ENCODE results near the gene DYNLT2B. TPM values are rescaled to one million over a fixed set of nuclear protein-coding genes. Genes with fewer than 3 reads are reported as not detected.

Gene DYNLT2B
- total RNA-seq, 1 donor from 2014 or later = 28.2 TPM

GRCh38 chr3:196284396-196284795 lies 33.6 kb downstream of the DYNLT2B start:
- TF ChIP-seq, protein P1, sequence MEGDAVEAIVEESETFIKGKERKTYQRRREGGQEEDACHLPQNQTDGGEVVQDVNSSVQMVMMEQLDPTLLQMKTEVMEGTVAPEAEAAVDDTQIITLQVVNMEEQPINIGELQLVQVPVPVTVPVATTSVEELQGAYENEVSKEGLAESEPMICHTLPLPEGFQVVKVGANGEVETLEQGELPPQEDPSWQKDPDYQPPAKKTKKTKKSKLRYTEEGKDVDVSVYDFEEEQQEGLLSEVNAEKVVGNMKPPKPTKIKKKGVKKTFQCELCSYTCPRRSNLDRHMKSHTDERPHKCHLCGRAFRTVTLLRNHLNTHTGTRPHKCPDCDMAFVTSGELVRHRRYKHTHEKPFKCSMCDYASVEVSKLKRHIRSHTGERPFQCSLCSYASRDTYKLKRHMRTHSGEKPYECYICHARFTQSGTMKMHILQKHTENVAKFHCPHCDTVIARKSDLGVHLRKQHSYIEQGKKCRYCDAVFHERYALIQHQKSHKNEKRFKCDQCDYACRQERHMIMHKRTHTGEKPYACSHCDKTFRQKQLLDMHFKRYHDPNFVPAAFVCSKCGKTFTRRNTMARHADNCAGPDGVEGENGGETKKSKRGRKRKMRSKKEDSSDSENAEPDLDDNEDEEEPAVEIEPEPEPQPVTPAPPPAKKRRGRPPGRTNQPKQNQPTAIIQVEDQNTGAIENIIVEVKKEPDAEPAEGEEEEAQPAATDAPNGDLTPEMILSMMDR (IDR thresholded peaks at IDR 0.05; ENCODE audit: insufficient read depth, low read length, poor library complexity, severe bottlenecking) = no peak

DNA sequence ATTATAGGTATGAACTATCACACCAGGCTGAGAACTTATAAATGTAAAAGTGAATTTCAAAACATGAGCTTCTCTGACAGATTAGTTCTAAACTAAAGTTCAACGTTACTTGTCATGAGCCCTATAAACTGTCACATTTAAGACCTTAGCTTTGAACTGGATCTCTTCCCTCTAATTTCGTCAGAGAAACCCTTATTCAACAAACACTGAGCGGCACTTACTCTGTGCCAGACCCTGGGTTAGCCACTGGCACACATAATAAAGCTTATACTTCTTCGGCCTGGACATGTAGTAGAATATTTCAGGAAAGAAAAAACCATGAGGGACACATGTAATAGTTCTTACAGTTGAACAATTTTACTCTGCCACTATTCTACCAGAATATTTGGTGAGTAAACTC lies 36.1 kb downstream of the DYNLT2B start:
- DNase-seq (ENCODE audit: low read depth) = no peak
- TF ChIP-seq, protein P1 (IDR thresholded peaks at IDR 0.05; ENCODE audit: insufficient read depth, low read length, poor library complexity, severe bottlenecking) = no peak

More at GRCh38 chr3:196284396-196284795, 33.6 kb downstream of the DYNLT2B start:
- DNase-seq (ENCODE audit: low read depth) = no peak
- Histone ChIP-seq H3K4me3 (ENCODE audit: low read depth, low read length) (no peak overlapping the region), H3K36me3 (ENCODE audit: control insufficient read depth, insufficient read depth, low read length) (no peaks in the 10 kb centered on the region), H3K27me3 (ENCODE audit: control insufficient read depth, insufficient read depth, low read length) (no peaks in the 10 kb centered on the region)

GRCh38 chr3:196280689-196281440 lies 37.2 kb downstream of the DYNLT2B start:
- no peak overlapping the region for H3K4me3 ChIP-seq (ENCODE audit: low read depth, low read length)
- no peak for DNase-seq (ENCODE audit: low read depth)
- no peaks in the 10 kb centered on the region for H3K36me3 ChIP-seq (ENCODE audit: control insufficient read depth, insufficient read depth, low read length)
- H3K27me3 ChIP-seq (ENCODE audit: control insufficient read depth, insufficient read depth, low read length) = no peaks in the 10 kb centered on the region
- TF ChIP-seq, protein P1 (IDR thresholded peaks at IDR 0.05; ENCODE audit: insufficient read depth, low read length, poor library complexity, severe bottlenecking) = no peak

More for the DNA sequence above, 36.1 kb downstream of the DYNLT2B start:
- H3K27me3 ChIP-seq (ENCODE audit: control insufficient read depth, insufficient read depth, low read length) = no peaks in the 10 kb centered on the region
- H3K4me3 ChIP-seq (ENCODE audit: low read depth, low read length) = no peak overlapping the region
- H3K36me3 ChIP-seq (ENCODE audit: control insufficient read depth, insufficient read depth, low read length) = no peaks in the 10 kb centered on the region

- H3K36me3 ChIP-seq (ENCODE audit: control insufficient read depth, insufficient read depth, low read length) = no peaks in the 10 kb centered on the region
- DNase-seq (ENCODE audit: low read depth) = no peak
- no peaks in the 10 kb centered on the region for H3K27me3 ChIP-seq (ENCODE audit: control insufficient read depth, insufficient read depth, low read length)
- TF ChIP-seq, protein P1 (IDR thresholded peaks at IDR 0.05; ENCODE audit: insufficient read depth, low read length, poor library complexity, severe bottlenecking) = no peak
- no peak overlapping the region for H3K4me3 ChIP-seq (ENCODE audit: low read depth, low read length)
Observed at GRCh38 chr3:196275126-196275525, 42.9 kb downstream of the DYNLT2B start.

DNA sequence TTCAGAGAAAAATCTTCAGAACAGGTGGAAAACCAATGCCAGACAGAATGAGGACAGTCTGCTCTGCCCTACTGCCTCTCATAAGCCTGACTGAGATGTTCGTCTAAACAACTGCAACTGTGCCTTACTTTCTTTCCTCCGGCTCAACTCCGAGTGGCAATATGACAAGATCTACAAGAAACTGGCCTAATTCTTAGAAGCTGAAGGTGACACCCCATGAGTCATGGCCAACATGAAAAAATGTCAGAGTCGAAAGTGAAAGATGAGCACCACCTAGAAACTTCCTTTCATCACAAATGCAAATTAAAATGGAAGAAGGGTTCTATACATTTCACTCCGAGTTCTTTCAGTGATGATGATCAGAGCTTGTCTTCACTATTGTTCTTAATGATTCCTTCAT lies 43.5 kb downstream of the DYNLT2B start:
- no peaks in the 10 kb centered on the region for H3K36me3 ChIP-seq (ENCODE audit: control insufficient read depth, insufficient read depth, low read length)
- TF ChIP-seq, protein P1 (IDR thresholded peaks at IDR 0.05; ENCODE audit: insufficient read depth, low read length, poor library complexity, severe bottlenecking) = no peak
- DNase-seq (ENCODE audit: low read depth) = no peak
- no peak overlapping the region for H3K4me3 ChIP-seq (ENCODE audit: low read depth, low read length)
- no peaks in the 10 kb centered on the region for H3K27me3 ChIP-seq (ENCODE audit: control insufficient read depth, insufficient read depth, low read length)

DNA sequence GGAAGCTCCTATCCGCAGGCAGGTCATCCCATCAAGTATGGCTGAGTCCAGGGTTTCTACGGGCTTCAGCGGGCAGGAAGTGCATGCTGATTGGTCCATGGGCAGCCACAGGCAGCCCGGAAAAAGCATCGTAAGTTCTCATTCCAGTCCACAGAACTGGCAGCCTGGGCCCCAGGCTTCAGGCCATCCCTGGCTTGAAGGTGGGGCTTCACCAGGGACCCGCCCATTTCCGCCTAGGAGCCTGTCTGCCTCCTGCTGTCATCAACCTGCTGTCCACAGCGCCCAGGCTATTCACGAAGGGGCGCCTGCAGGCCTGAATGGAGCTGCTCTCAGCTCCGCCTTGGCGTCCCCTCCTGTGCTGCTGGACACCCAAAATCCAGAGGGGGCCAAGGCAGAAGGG lies 44.4 kb downstream of the DYNLT2B start:
- Histone ChIP-seq H3K27me3 (ENCODE audit: control insufficient read depth, insufficient read depth, low read length) (no peaks in the 10 kb centered on the region), H3K4me3 (ENCODE audit: low read depth, low read length) (no peak overlapping the region), H3K36me3 (ENCODE audit: control insufficient read depth, insufficient read depth, low read length) (no peaks in the 10 kb centered on the region)
- DNase-seq (ENCODE audit: low read depth) = no peak
- TF ChIP-seq, protein P1 (IDR thresholded peaks at IDR 0.05; ENCODE audit: insufficient read depth, low read length, poor library complexity, severe bottlenecking) = no peak

Data from kidney epithelial cell (primary cell).